Measurements from ENCODE around the gene AZI2. TPM values are rescaled to one million over a fixed set of nuclear protein-coding genes. Genes with fewer than 3 reads are reported as not detected.
A peak's percentile ranks its signal among the peaks of the same experiment; 100 is the strongest.

AZI2 gene
- total RNA-seq, 1 experiment from 2014 or later = 51.6 TPM

DNA sequence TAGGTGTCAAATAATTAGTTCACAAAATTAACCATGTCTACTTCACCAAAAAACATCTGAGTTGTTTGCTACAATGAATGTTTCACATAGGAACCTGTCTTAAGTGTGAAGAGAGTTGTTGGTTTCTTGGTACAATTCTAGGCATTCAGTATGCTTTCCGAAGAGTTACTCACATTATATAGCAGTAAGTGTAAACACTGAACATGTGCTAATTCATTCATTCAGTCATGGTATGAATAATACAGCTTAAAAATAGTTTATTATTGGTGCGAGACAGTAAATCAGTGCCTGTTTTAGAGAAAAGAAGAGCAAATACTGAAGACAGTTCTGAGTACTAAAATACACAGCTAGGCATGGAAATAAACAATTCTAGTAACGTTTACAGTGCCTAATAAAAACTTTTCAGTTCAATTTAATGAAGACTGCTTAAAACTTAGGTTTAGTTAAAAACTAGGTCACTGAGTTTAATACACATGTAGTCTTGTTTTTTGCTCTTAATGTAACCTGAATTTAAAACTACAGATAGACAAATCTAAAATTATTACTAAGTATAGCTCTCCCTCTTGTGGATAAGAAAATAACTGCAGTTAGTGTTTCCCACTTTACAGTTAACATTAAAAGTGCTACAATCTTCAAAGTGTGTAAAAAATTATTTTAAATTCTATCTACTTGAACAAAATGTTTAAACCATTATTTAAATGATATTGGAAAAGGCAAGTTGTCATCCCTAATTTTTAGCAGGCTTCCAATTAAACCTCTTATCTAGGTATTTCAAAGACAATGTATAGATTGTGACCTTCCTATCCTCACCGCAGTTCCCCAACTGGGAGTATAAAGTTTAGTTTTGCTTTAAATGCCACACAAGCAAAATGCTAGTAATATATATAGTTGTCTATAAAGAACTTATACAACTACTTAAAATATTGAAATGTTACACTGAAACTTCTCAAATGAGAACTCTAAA lies 20.2 kb downstream of the AZI2 start:
- no peaks in the 10 kb centered on the region for H3K9me3 ChIP-seq (ENCODE audit: control insufficient read depth in 1 of 2, insufficient read depth in 1 of 2, low read depth in 1 of 2, low read length in 2 of 2)
- no peak overlapping the region for H3K4me2 ChIP-seq (ENCODE audit: low read length)
- TF ChIP-seq EZH2 (IDR thresholded peaks at IDR 0.05) = no peak
- no peak for TF ChIP-seq SRF (IDR thresholded peaks at IDR 0.05; ENCODE audit: low read depth)
- TF ChIP-seq EZH2phosphoT487 (IDR thresholded peaks at IDR 0.05; ENCODE audit: borderline replicate concordance) = no peak
- TF ChIP-seq POLR2AphosphoS5 (IDR thresholded peaks at IDR 0.05; ENCODE audit: low read depth, low read length) = no peak
- TF ChIP-seq, protein P1, sequence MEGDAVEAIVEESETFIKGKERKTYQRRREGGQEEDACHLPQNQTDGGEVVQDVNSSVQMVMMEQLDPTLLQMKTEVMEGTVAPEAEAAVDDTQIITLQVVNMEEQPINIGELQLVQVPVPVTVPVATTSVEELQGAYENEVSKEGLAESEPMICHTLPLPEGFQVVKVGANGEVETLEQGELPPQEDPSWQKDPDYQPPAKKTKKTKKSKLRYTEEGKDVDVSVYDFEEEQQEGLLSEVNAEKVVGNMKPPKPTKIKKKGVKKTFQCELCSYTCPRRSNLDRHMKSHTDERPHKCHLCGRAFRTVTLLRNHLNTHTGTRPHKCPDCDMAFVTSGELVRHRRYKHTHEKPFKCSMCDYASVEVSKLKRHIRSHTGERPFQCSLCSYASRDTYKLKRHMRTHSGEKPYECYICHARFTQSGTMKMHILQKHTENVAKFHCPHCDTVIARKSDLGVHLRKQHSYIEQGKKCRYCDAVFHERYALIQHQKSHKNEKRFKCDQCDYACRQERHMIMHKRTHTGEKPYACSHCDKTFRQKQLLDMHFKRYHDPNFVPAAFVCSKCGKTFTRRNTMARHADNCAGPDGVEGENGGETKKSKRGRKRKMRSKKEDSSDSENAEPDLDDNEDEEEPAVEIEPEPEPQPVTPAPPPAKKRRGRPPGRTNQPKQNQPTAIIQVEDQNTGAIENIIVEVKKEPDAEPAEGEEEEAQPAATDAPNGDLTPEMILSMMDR (IDR thresholded peaks at IDR 0.05 in 2 of 3, conservative IDR thresholded peaks at IDR 0.05 in 1 of 3; ENCODE audit: borderline replicate concordance in 1 of 3, insufficient read depth in 1 of 3, low read depth in 2 of 3, low read length in 2 of 3) = peak; percentile 25 to 75 (median 37); a peak in 3 of 6 replicates
- no peak for TF ChIP-seq ZFX (IDR thresholded peaks at IDR 0.05)
- TF ChIP-seq, protein P2, sequence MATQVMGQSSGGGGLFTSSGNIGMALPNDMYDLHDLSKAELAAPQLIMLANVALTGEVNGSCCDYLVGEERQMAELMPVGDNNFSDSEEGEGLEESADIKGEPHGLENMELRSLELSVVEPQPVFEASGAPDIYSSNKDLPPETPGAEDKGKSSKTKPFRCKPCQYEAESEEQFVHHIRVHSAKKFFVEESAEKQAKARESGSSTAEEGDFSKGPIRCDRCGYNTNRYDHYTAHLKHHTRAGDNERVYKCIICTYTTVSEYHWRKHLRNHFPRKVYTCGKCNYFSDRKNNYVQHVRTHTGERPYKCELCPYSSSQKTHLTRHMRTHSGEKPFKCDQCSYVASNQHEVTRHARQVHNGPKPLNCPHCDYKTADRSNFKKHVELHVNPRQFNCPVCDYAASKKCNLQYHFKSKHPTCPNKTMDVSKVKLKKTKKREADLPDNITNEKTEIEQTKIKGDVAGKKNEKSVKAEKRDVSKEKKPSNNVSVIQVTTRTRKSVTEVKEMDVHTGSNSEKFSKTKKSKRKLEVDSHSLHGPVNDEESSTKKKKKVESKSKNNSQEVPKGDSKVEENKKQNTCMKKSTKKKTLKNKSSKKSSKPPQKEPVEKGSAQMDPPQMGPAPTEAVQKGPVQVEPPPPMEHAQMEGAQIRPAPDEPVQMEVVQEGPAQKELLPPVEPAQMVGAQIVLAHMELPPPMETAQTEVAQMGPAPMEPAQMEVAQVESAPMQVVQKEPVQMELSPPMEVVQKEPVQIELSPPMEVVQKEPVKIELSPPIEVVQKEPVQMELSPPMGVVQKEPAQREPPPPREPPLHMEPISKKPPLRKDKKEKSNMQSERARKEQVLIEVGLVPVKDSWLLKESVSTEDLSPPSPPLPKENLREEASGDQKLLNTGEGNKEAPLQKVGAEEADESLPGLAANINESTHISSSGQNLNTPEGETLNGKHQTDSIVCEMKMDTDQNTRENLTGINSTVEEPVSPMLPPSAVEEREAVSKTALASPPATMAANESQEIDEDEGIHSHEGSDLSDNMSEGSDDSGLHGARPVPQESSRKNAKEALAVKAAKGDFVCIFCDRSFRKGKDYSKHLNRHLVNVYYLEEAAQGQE (IDR thresholded peaks at IDR 0.05; ENCODE audit: low read depth) = no peak
- TF ChIP-seq SP1 (IDR thresholded peaks at IDR 0.05; ENCODE audit: low read depth) = no peak
- peak; percentile 69 for TF ChIP-seq RAD21 (IDR thresholded peaks at IDR 0.05; ENCODE audit: low read depth)
- no peak for TF ChIP-seq ZNF274 (IDR thresholded peaks at IDR 0.05; ENCODE audit: low read depth, low read length)
- TF ChIP-seq ELF1 (IDR thresholded peaks at IDR 0.05; ENCODE audit: borderline replicate concordance, low read depth) = no peak
- TF ChIP-seq JUND (IDR thresholded peaks at IDR 0.05) = no peak
- no peaks in the 10 kb centered on the region for H4K20me1 ChIP-seq (ENCODE audit: insufficient read depth)
- no peaks in the 10 kb centered on the region for H3K9me2 ChIP-seq (ENCODE audit: insufficient read depth)
- ATAC-seq (peak; percentile 32; the same call in 1 of the 2 replicates), DNase-seq (ENCODE audit: low read depth, low spot score) (no peak)
- no TSS peak for BruUV-seq (replicated peaks)
- intact Hi-C loops (cut with micrococcal nuclease) = loop anchor here (1.0 to 10.0 kb wide), 3 partner anchors 616 to 1196 kb away; no protein-coding TSS in a partner anchor
- H3K9ac ChIP-seq (ENCODE audit: low read length) = no peak overlapping the region
- ChIA-PET RAD21 (ENCODE audit: low non-redundant PET in 1 of 2, low total read pairs in 2 of 2, uncharacterized antibody in 2 of 2, unreplicated experiment in 2 of 2) (interaction anchor here (1.1 to 1.6 kb wide), 2 partner anchors 616 to 617 kb away, joined by 6 to 8 read pairs; no protein-coding TSS in a partner anchor), CTCF (interaction anchor here (0.7 to 5.2 kb wide), 13 partner anchors 8 to 1194 kb away, joined by 3 to 47 read pairs (median 5); partner anchors contain the start of genes AZI2, EOMES and ZCWPW2), POLR2A (interaction anchor here (1.0 kb wide), 1 partner anchor 15 kb away, joined by 3 read pairs; no protein-coding TSS in a partner anchor)
- no peaks in the 10 kb centered on the region for H3K79me2 ChIP-seq (ENCODE audit: insufficient read depth, low read length)
- H3K27me3 ChIP-seq (ENCODE audit: insufficient read depth, low read length) = no peaks in the 10 kb centered on the region
- no peaks in the 10 kb centered on the region for H3K4me1 ChIP-seq (ENCODE audit: control insufficient read depth in 1 of 2, insufficient read depth in 2 of 2, low read length in 2 of 2)
- H2AFZ ChIP-seq (ENCODE audit: low read depth, low read length, poor library complexity, severe bottlenecking) = no peak overlapping the region
- no peak overlapping the region for H3K27ac ChIP-seq (ENCODE audit: low read depth, low read length)
- H3K4me3 ChIP-seq (replicated peaks in 1 of 2; ENCODE audit: low read depth in 1 of 2, low read length in 2 of 2) = no peak overlapping the region
- H3K36me3 ChIP-seq (ENCODE audit: control insufficient read depth in 1 of 2, insufficient read depth in 2 of 2, low read length in 2 of 2) = peaks cover 16 to 29% of the 10 kb centered on the region in 2 experiments; a peak in 3 of 4 replicates
